ENCODE data around the gene ZNF219. TPM values are rescaled to one million over a fixed set of nuclear protein-coding genes. Genes with fewer than 3 reads are reported as not detected.

The ZNF219 gene
- total RNA-seq, 1 experiment from 2014 or later: 19.9 TPM

GRCh38 chr14:21068521-21069387 lies 29.7 kb downstream of the ZNF219 start:
- TF ChIP-seq POLR2AphosphoS5 (IDR thresholded peaks at IDR 0.05; ENCODE audit: low read depth, low read length) (no peak), CTCF (IDR thresholded peaks at IDR 0.05) (peak; percentile 75)
- intact Hi-C loops (cut with micrococcal nuclease; ENCODE audit: unreplicated experiment): loop anchor here (1.0 to 5.0 kb wide), 2 partner anchors 24 to 39 kb away; no protein-coding TSS in a partner anchor
- ChIA-PET POLR2A (no interaction called here), CTCF (interaction anchor here (0.6 to 1.9 kb wide), 7 partner anchors 14 to 54 kb away, joined by 3 to 10 read pairs (median 3); no protein-coding TSS in a partner anchor)
- Histone ChIP-seq H3K27ac (ENCODE audit: low read length) (no peak overlapping the region), H3K4me1 (ENCODE audit: control insufficient read depth, insufficient read depth, low read length) (peaks cover 7% of the 10 kb centered on the region), H3K36me3 (ENCODE audit: control insufficient read depth, insufficient read depth, low read length) (no peaks in the 10 kb centered on the region), H3K9me3 (ENCODE audit: control insufficient read depth, insufficient read depth, low read depth, low read length) (no peaks in the 10 kb centered on the region), H3K27me3 (ENCODE audit: control insufficient read depth, insufficient read depth, low read length) (0 out of 2 replicates have a peak, but pooled peaks cover 2% of the 10 kb centered on the region), H3K4me3 (ENCODE audit: low read depth in 2 of 2, low read length in 2 of 2) (peak overlapping the region; percentile 54 to 62; a peak in 3 of 4 replicates)
- BruUV-seq (replicated peaks): no TSS peak
- ATAC-seq (peak; percentile 61), DNase-seq (ENCODE audit: low read depth, low spot score) (no peak)
- in situ Hi-C loops (cut with HindIII; ENCODE audit: low pct_unique_long_range_greater_than_20kb, low sequenced_read_pairs): no loop called here

GRCh38 chr14:21066882-21067502 lies 31.5 kb downstream of the ZNF219 start:
- peaks cover 6% of the 10 kb centered on the region for H3K4me1 ChIP-seq (ENCODE audit: control insufficient read depth, insufficient read depth, low read length)
- intact Hi-C loops (cut with micrococcal nuclease; ENCODE audit: unreplicated experiment): loop anchor here (5.0 kb wide), 1 partner anchor 40 kb away; no protein-coding TSS in a partner anchor
- no peak for TF ChIP-seq REST (IDR thresholded peaks at IDR 0.05; ENCODE audit: insufficient read depth in 1 of 2, low read depth in 2 of 2, low read length in 1 of 2)
- peak; percentile 64 for TF ChIP-seq CTCF (IDR thresholded peaks at IDR 0.05)
- no TSS peak for BruUV-seq (replicated peaks)
- H3K27me3 ChIP-seq (ENCODE audit: control insufficient read depth, insufficient read depth, low read length): peaks cover 2% of the 10 kb centered on the region; the same call in 1 of the 2 replicates
- ATAC-seq (no peak), DNase-seq (ENCODE audit: low read depth, low spot score) (no peak)
- no peak overlapping the region for H3K27ac ChIP-seq (ENCODE audit: low read length)
- no peaks in the 10 kb centered on the region for H3K9me3 ChIP-seq (ENCODE audit: control insufficient read depth, insufficient read depth, low read depth, low read length)
- no peaks in the 10 kb centered on the region for H3K36me3 ChIP-seq (ENCODE audit: control insufficient read depth, insufficient read depth, low read length)
- H3K4me3 ChIP-seq (ENCODE audit: low read depth in 2 of 2, low read length in 2 of 2): no peak overlapping the region
- ChIA-PET POLR2A (no interaction called here), CTCF (interaction anchor here (0.7 to 1.9 kb wide), 6 partner anchors 22 to 734 kb away, joined by 3 to 14 read pairs (median 6); no protein-coding TSS in a partner anchor)
- in situ Hi-C loops (cut with HindIII; ENCODE audit: low pct_unique_long_range_greater_than_20kb, low sequenced_read_pairs): no loop called here

All from Panc1 (cell line).